PC-9 (cell line): ENCODE data around the gene RGSL1. TPM values are rescaled to one million over a fixed set of nuclear protein-coding genes. Genes with fewer than 3 reads are reported as not detected.

ENCODE experiments used
- BruUV-seq: library from RNA; stranded (reverse); fragments of 400-500 nt; replicated peaks from 2 replicates; lab custom pipeline; 2021; lab: Mats Ljungman, UMichigan
- CTCF ChIA-PET: fragments of 300-600 bp; sonication (Branson Sonifier 250); formaldehyde crosslinking; loops from one replicate; lab custom pipeline; 2022; ENCODE audit warnings: antibody characterized with exemption; lab: Charles Lee
- POLR2A ChIA-PET: fragments of 300-600 bp; sonication (Branson Sonifier 250); formaldehyde crosslinking; loops from one replicate; lab custom pipeline; 2022; ENCODE audit warnings: antibody characterized with exemption; ENCODE audit not compliant: unreplicated experiment; lab: Charles Lee
- DNase-seq, 2 experiments: peaks; one replicate each; pipeline versions ENCODE4 v3.0.0 to v3.0.0-alpha.2; 2015 to 2022; ENCODE audit warnings: mixed read lengths in 1 of 2
- H2AFZ ChIP-seq: fragments of 200-600 bp; sonication (generic); 2 replicates; pipeline ENCODE4 v1.8.1; 2017; ENCODE audit warnings: antibody characterized with exemption
- H3F3A ChIP-seq: fragments of 200-600 bp; sonication (generic); 2 replicates; pipeline ENCODE4 v1.8.1; 2017; ENCODE audit warnings: antibody characterized with exemption, mild to moderate bottlenecking, low read depth; ENCODE audit not compliant: insufficient read depth
- H3K27ac ChIP-seq: fragments of 200-600 bp; sonication (generic); 2 replicates; pipeline ENCODE4 v1.6.1; 2016; ENCODE audit warnings: mixed run types
- H3K27me3 ChIP-seq: fragments of 200-600 bp; sonication (generic); 2 replicates; pipeline ENCODE4 v1.6.1; 2016; ENCODE audit warnings: low read depth, mixed run types; ENCODE audit not compliant: insufficient read depth
- H3K36me3 ChIP-seq: fragments of 200-600 bp; sonication (generic); 2 replicates; pipeline ENCODE4 v1.6.1; 2016; ENCODE audit warnings: low read depth, mixed run types
- H3K4me1 ChIP-seq: fragments of 200-600 bp; sonication (generic); replicated peaks from 2 replicates; pipeline ENCODE4 v1.6.1; 2016; ENCODE audit warnings: mixed run types; ENCODE audit not compliant: insufficient read depth
- H3K4me2 ChIP-seq: fragments of 200-600 bp; sonication (generic); 2 replicates; pipeline ENCODE4 v1.6.1; 2017; ENCODE audit warnings: mixed run types
- H3K4me3 ChIP-seq: fragments of 200-600 bp; sonication (generic); 2 replicates; pipeline ENCODE4 v1.6.1; 2016; ENCODE audit warnings: mixed run types
- H3K79me2 ChIP-seq: fragments of 200-600 bp; sonication (generic); 2 replicates; pipeline ENCODE4 v1.6.1; 2017; ENCODE audit warnings: low read depth, mixed run types
- H3K9me2 ChIP-seq: fragments of 200-600 bp; sonication (generic); 2 replicates; pipeline ENCODE4 v1.8.1; 2017; ENCODE audit warnings: mild to moderate bottlenecking; ENCODE audit not compliant: insufficient read depth
- H3K9me3 ChIP-seq: fragments of 200-600 bp; sonication (generic); 2 replicates; pipeline ENCODE4 v1.8.1; 2016; ENCODE audit warnings: low read depth; ENCODE audit not compliant: insufficient read depth
- H4K20me1 ChIP-seq: fragments of 200-600 bp; sonication (generic); 2 replicates; pipeline ENCODE4 v1.8.1; 2017; ENCODE audit not compliant: insufficient read depth
- EZH2 ChIP-seq: fragments of 200-600 bp; sonication (generic); IDR thresholded peaks from 2 replicates; pipeline ENCODE4 v1.8.0; 2017; ENCODE audit warnings: antibody characterized with exemption, low read depth
- intact Hi-C: fragments of 100-400 bp; cut with micrococcal nuclease; formaldehyde crosslinking; loops from one replicate; pipeline ENCODE4 v1.10.0; 2022; ENCODE audit not compliant: unreplicated experiment
- total RNA-seq: library from RNA; stranded (reverse); gene quantifications from 2 replicates; pipeline ENCODE4 v1.2.3, GENCODE V29; 2021
- TF ChIP-seq, protein P1 (sequence below): fragments of 200-600 bp; sonication (generic); conservative IDR thresholded peaks from 2 replicates; pipeline ENCODE4 v1.6.1; 2017; ENCODE audit warnings: mixed run types, antibody characterized with exemption, mild to moderate bottlenecking, moderate library complexity

The RGSL1 gene
- total RNA-seq, 1 experiment from 2014 or later: not detected

DNA sequence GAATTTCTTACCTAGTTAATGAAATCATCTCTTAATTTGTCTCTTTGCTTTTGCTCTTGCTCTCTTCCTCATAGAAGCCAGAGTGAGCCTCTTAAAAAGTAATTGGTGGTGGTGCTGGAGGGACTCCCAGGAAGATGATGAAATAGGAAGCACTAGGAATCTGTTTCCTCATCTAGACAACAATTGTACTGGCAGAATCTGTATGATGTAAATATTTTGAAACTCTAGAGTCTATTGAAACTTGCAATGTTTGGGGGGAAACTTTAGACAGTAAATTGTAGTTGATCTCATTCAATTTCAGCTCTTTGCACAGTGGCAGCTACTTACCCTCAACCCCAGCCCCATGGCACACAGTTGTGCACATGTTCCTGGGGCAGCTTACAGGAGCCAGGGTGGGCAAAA is 10.6 kb downstream of the RGSL1 start:
- H4K20me1 ChIP-seq: no peaks in the 10 kb centered on the region
- BruUV-seq: no TSS peak
- H3K4me2 ChIP-seq: no peak overlapping the region
- H3K9me2 ChIP-seq: no peaks in the 10 kb centered on the region
- CTCF ChIA-PET: no interaction called here
- H3K27me3 ChIP-seq: peaks cover 5% of the 10 kb centered on the region
- H3K36me3 ChIP-seq: no peaks in the 10 kb centered on the region
- no peak overlapping the region for H3K27ac ChIP-seq
- intact Hi-C loops: no loop called here
- H3K4me3 ChIP-seq: no peak overlapping the region
- no peaks in the 10 kb centered on the region for H3K9me3 ChIP-seq
- no peaks in the 10 kb centered on the region for H3K79me2 ChIP-seq
- no peaks in the 10 kb centered on the region for H3F3A ChIP-seq
- no peaks in the 10 kb centered on the region for H3K4me1 ChIP-seq
- POLR2A ChIA-PET: no interaction called here
- DNase-seq: no peak
- TF ChIP-seq EZH2: no peak
- TF ChIP-seq, protein P1, sequence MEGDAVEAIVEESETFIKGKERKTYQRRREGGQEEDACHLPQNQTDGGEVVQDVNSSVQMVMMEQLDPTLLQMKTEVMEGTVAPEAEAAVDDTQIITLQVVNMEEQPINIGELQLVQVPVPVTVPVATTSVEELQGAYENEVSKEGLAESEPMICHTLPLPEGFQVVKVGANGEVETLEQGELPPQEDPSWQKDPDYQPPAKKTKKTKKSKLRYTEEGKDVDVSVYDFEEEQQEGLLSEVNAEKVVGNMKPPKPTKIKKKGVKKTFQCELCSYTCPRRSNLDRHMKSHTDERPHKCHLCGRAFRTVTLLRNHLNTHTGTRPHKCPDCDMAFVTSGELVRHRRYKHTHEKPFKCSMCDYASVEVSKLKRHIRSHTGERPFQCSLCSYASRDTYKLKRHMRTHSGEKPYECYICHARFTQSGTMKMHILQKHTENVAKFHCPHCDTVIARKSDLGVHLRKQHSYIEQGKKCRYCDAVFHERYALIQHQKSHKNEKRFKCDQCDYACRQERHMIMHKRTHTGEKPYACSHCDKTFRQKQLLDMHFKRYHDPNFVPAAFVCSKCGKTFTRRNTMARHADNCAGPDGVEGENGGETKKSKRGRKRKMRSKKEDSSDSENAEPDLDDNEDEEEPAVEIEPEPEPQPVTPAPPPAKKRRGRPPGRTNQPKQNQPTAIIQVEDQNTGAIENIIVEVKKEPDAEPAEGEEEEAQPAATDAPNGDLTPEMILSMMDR: no peak
- H2AFZ ChIP-seq: no peak overlapping the region

DNA sequence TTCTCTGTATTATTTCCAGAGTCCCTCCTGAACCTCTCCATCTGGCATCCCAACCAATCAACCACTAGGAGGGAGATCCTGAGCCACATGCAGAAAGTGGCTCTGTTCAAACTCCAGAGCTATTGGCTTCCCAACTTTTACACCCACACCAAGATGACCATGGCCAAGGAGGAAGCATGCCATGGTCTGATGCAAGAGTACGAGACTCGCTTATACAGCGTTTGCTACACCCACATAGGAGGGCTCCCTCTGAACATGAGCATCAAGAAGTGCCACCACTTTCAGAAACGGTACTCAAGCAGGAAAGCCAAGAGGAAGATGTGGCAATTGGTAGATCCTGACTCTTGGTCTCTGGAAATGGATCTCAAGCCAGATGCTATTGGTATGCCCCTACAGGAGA is 23.6 kb downstream of the RGSL1 start:
- no peaks in the 10 kb centered on the region for H3F3A ChIP-seq
- H3K4me2 ChIP-seq: no peak overlapping the region
- H4K20me1 ChIP-seq: no peaks in the 10 kb centered on the region
- H3K9me2 ChIP-seq: no peaks in the 10 kb centered on the region
- no peak overlapping the region for H2AFZ ChIP-seq
- DNase-seq: no peak
- TF ChIP-seq EZH2: no peak
- TF ChIP-seq, protein P1: no peak
- ChIA-PET CTCF (no interaction called here), POLR2A (no interaction called here)
- H3K36me3 ChIP-seq: no peaks in the 10 kb centered on the region
- no peak overlapping the region for H3K27ac ChIP-seq
- no peak overlapping the region for H3K4me3 ChIP-seq
- intact Hi-C loops: no loop called here
- H3K27me3 ChIP-seq: peaks cover 36% of the 10 kb centered on the region
- H3K9me3 ChIP-seq: no peaks in the 10 kb centered on the region
- no peaks in the 10 kb centered on the region for H3K4me1 ChIP-seq
- no TSS peak for BruUV-seq
- no peaks in the 10 kb centered on the region for H3K79me2 ChIP-seq

DNA sequence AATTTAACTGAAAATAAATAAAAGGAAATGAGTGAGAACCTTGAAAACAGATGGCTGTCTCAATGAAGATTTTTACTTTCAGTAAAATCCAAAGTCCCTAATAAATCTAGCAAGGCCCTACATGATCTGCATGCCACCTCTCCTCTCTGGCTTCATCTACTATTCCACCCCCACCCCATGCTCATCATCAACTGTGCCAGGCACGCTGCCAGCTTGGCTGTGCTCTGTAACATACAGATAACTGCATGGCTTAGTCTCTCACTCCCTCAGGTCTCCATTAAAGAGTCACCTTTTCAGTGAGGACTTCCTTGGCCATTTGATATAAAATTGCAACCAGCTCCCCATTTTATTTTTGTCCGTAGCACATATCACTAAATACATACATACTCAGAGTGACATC is 26.7 kb downstream of the RGSL1 start:
- BruUV-seq: no TSS peak
- no peaks in the 10 kb centered on the region for H3K9me2 ChIP-seq
- POLR2A ChIA-PET: no interaction called here
- CTCF ChIA-PET: no interaction called here
- H3K79me2 ChIP-seq: no peaks in the 10 kb centered on the region
- no peak for DNase-seq
- no peaks in the 10 kb centered on the region for H4K20me1 ChIP-seq
- no peaks in the 10 kb centered on the region for H3F3A ChIP-seq
- no peak overlapping the region for H3K4me3 ChIP-seq
- H3K4me2 ChIP-seq: no peak overlapping the region
- no peak overlapping the region for H3K27ac ChIP-seq
- TF ChIP-seq EZH2: no peak
- TF ChIP-seq, protein P1: no peak
- no peaks in the 10 kb centered on the region for H3K36me3 ChIP-seq
- intact Hi-C loops: no loop called here
- H3K27me3 ChIP-seq: peaks cover 15% of the 10 kb centered on the region
- no peak overlapping the region for H2AFZ ChIP-seq
- no peaks in the 10 kb centered on the region for H3K4me1 ChIP-seq
- H3K9me3 ChIP-seq: no peaks in the 10 kb centered on the region
